HepG2 (cell line): Measurements from ENCODE around the gene STRIP1. TPM values are rescaled to one million over a fixed set of nuclear protein-coding genes. Genes with fewer than 3 reads are reported as not detected.
A peak's percentile ranks its signal among the peaks of the same experiment; 100 is the strongest.

Experiments
- ATAC-seq: fragments of 200-7000 bp; cut with Tn5 transposase; 3 replicates; pipeline ENCODE4 v1.9.1; 2020; ENCODE audit warnings: mild to moderate bottlenecking, moderate library complexity
- BruUV-seq: library from RNA; stranded (reverse); fragments of 400-500 nt; replicated peaks from 2 replicates; lab custom pipeline; 2021; lab: Mats Ljungman, UMichigan
- CTCF ChIA-PET: fragments of 300-600 bp; formaldehyde crosslinking; extraction: SDS; loops from one replicate; lab custom pipeline; 2021; ENCODE audit warnings: low total read pairs, inconsistent platforms, low intra/inter-chr PET ratio; lab: Yijun Ruan, JAX
- POLR2A ChIA-PET: fragments of 350-600 bp; sonication (Branson Sonifier 250); formaldehyde crosslinking; loops from one replicate; lab custom pipeline; 2020; ENCODE audit warnings: antibody characterized with exemption, inconsistent platforms; lab: Yijun Ruan, JAX
- DNase-seq: peaks from one replicate; pipeline ENCODE4 v3.0.0-alpha.2; 2015; ENCODE audit warnings: low spot score
- FAIRE-seq: peaks from 3 replicates; lab custom pipeline; 2011; peaks lifted over from hg19 to GRCh38; lab: Jason Lieb, UNC
- H2AFZ ChIP-seq: one replicate; pipeline ENCODE4 v1.6.1; 2011; ENCODE audit warnings: low read length, inconsistent platforms
- H3K27ac ChIP-seq: fragments of 300-600 bp; 3 replicates; pipeline ENCODE4 v1.8.0; 2011; ENCODE audit warnings: mixed run types, mild to moderate bottlenecking, mixed read lengths, low read length, inconsistent platforms; ENCODE audit not compliant: insufficient read depth; ENCODE audit errors: extremely low read length
- H3K27me3 ChIP-seq, 2 experiments: fragments of 200-600 bp in 1 of 2; 2 replicates in 1 of 2; 3 replicates in 1 of 2; pipeline versions ENCODE4 v1.6.0 to v1.8.0; 2011; ENCODE audit warnings: low read length in 2 of 2, mild to moderate bottlenecking in 2 of 2, moderate library complexity in 2 of 2, inconsistent platforms in 1 of 2; ENCODE audit not compliant: insufficient read depth in 2 of 2, control insufficient read depth in 1 of 2
- H3K36me3 ChIP-seq, 2 experiments: fragments of 200-600 bp in 1 of 2; replicated peaks in 1 of 2; 2 replicates in 1 of 2; 3 replicates in 1 of 2; pipeline versions ENCODE4 v1.5.1 to v1.8.0; 2011; ENCODE audit warnings: low read length in 2 of 2, inconsistent platforms in 1 of 2; ENCODE audit not compliant: insufficient read depth in 2 of 2, control insufficient read depth in 1 of 2
- H3K4me1 ChIP-seq: 2 replicates; pipeline ENCODE4 v1.5.1; 2012; ENCODE audit warnings: low read length, inconsistent platforms; ENCODE audit not compliant: insufficient read depth
- H3K4me2 ChIP-seq: 2 replicates; pipeline ENCODE4 v1.6.0; 2011; ENCODE audit warnings: low read depth, low read length, inconsistent platforms
- H3K4me3 ChIP-seq, 3 experiments: fragments of 200-600 bp in 1 of 3; sonication (generic), shearing (Covaris generic) in 1 of 3; replicated peaks in 1 of 3; 2 replicates each; pipeline ENCODE4 v1.5.1; 2011 to 2016; ENCODE audit warnings: low read length in 3 of 3, inconsistent platforms in 2 of 3, low read depth in 2 of 3, mild to moderate bottlenecking in 2 of 3, control low read depth in 1 of 3, mixed read lengths in 1 of 3; ENCODE audit not compliant: insufficient read depth in 1 of 3
- H3K79me2 ChIP-seq: one replicate; pipeline ENCODE4 v1.6.1; 2011; ENCODE audit warnings: low read length, inconsistent platforms; ENCODE audit not compliant: insufficient read depth
- H3K9ac ChIP-seq: 2 replicates; pipeline ENCODE4 v1.6.0; 2011; ENCODE audit warnings: mild to moderate bottlenecking, low read depth, low read length, inconsistent platforms; ENCODE audit not compliant: insufficient read depth
- H3K9me3 ChIP-seq: 2 replicates; pipeline ENCODE4 v1.5.1; 2012; ENCODE audit warnings: mild to moderate bottlenecking, low read length
- H4K20me1 ChIP-seq: 2 replicates; pipeline ENCODE4 v1.6.0; 2011; ENCODE audit warnings: inconsistent platforms, mild to moderate bottlenecking, low read length, moderate library complexity; ENCODE audit not compliant: insufficient read depth
- AKNA ChIP-seq: sonication (generic); formaldehyde crosslinking; IDR thresholded peaks from 2 replicates; pipeline ENCODE4 v1.4.0; 2020; ENCODE audit warnings: missing genetic modification reagents, borderline replicate concordance
- CCDC6 ChIP-seq: sonication (generic); formaldehyde crosslinking; IDR thresholded peaks from 2 replicates; pipeline ENCODE4 v1.8.1; 2022; ENCODE audit warnings: mild to moderate bottlenecking, missing genetic modification reagents, moderate library complexity
- HDAC6 ChIP-seq: fragments of 200-600 bp; sonication (generic); IDR thresholded peaks from 2 replicates; pipeline ENCODE4 v1.7.0; 2017; ENCODE audit warnings: mild to moderate bottlenecking, antibody characterized with exemption, low read length, low read depth
- RFXANK ChIP-seq: IDR thresholded peaks from 2 replicates; pipeline ENCODE4 v1.6.1; 2016
- ZBTB25 ChIP-seq: IDR thresholded peaks from 2 replicates; pipeline ENCODE4 v1.6.1; 2018; ENCODE audit warnings: missing genetic modification reagents
- ZFY ChIP-seq: sonication (generic); formaldehyde crosslinking; IDR thresholded peaks from 2 replicates; pipeline ENCODE4 v1.4.0; 2020; ENCODE audit warnings: missing genetic modification reagents
- ZNF776 ChIP-seq: sonication (generic); formaldehyde crosslinking; IDR thresholded peaks from 2 replicates; pipeline ENCODE4 v1.4.0; 2020; ENCODE audit warnings: mild to moderate bottlenecking, missing genetic modification reagents
- WGBS: methylation state at CpG from one replicate; pipeline ENCODE4 v1.1.6; 2017; ENCODE audit warnings: low lambda C conversion rate; 5-methylcytosine and 5-hydroxymethylcytosine counted together
- in situ Hi-C: cut with HindIII; loops from 2 replicates; pipeline ENCODE4 v1.10.0; 2017; ENCODE audit warnings: low pct_unique_long_range_greater_than_20kb; ENCODE audit not compliant: extremely low pct_ligation_motif_present
- intact Hi-C: fragments of 100-400 bp; cut with micrococcal nuclease; formaldehyde crosslinking; loops from one replicate; pipeline ENCODE4 v1.10.0; 2022; ENCODE audit not compliant: unreplicated experiment
- polyA plus RNA-seq, 8 experiments: library from polyadenylated mRNA; depleted of rRNA in 3 of 8; stranded (reverse) in 7 of 8; unstranded in 1 of 8; fragments of >200 nt; fragmentation: Illumina TruSeq in 4 of 8; extraction: Trizol in 4 of 8; gene quantifications; 2 replicates each; pipeline versions ENCODE4 v1.2.1 to v1.2.3, GENCODE V29; 2011 to 2016; ENCODE audit warnings: low read depth in 4 of 8, missing spikeins in 1 of 8, mixed read lengths in 1 of 8; ENCODE audit not compliant: insufficient read depth in 1 of 8
- total RNA-seq, 5 experiments: library from RNA; depleted of rRNA; stranded (reverse); fragments of >200 nt; fragmentation: Illumina TruSeq; extraction: Trizol; gene quantifications; 2 replicates each; pipeline ENCODE4 v1.2.3, GENCODE V29; 2016; ENCODE audit warnings: low read depth in 1 of 5
- TF ChIP-seq, protein P1 (sequence below): sonication (generic); formaldehyde crosslinking; IDR thresholded peaks from 2 replicates; pipeline ENCODE4 v1.4.0; 2020; ENCODE audit warnings: missing genetic modification reagents

The STRIP1 gene
- total and polyA plus RNA-seq, 2 of the 13 experiments (the other 11 are each of a cell fraction or from before 2014, with no cell fraction given), result 20.9 to 27.9 TPM

- no peak for TF ChIP-seq ZFY (CRISPR knock-in tag)
- no peak for TF ChIP-seq ZNF776 (CRISPR knock-in tag)
- TF ChIP-seq AKNA, result no peak
- TF ChIP-seq RFXANK (CRISPR knock-in tag), result no peak
Measured at GRCh38 chr1:110083061-110083865, 48.8 kb downstream of the STRIP1 start (continued).

GRCh38 chr1:110083866-110084226, 49.4 kb downstream of the STRIP1 start:
- ChIA-PET POLR2A (no interaction called here), CTCF (no interaction called here)
- no peaks in the 10 kb centered on the region for H4K20me1 ChIP-seq
- H3K27ac ChIP-seq, result no peak overlapping the region
- intact Hi-C loops (no loop called here), in situ Hi-C loops (no loop called here)
- peaks cover 7% of the 10 kb centered on the region; the same call in 1 of the 2 replicates for H3K4me1 ChIP-seq
- DNase-seq, result no peak
- no peaks in the 10 kb centered on the region for H3K79me2 ChIP-seq
- H3K36me3 ChIP-seq, result no peaks in the 10 kb centered on the region
- peaks cover 3 to 55% of the 10 kb centered on the region in 2 experiments; a peak in 3 of 5 replicates for H3K27me3 ChIP-seq
- WGBS, result 76% methylated on average over 37 of the region's 37 CpGs
- H3K4me2 ChIP-seq, result no peak overlapping the region
- ATAC-seq, result no peak
- BruUV-seq, result no TSS peak
- no peak overlapping the region for H3K4me3 ChIP-seq
- TF ChIP-seq CCDC6 (CRISPR knock-in tag) (no peak), ZBTB25 (CRISPR knock-in tag) (no peak), HDAC6 (no peak)
- TF ChIP-seq, protein P1, sequence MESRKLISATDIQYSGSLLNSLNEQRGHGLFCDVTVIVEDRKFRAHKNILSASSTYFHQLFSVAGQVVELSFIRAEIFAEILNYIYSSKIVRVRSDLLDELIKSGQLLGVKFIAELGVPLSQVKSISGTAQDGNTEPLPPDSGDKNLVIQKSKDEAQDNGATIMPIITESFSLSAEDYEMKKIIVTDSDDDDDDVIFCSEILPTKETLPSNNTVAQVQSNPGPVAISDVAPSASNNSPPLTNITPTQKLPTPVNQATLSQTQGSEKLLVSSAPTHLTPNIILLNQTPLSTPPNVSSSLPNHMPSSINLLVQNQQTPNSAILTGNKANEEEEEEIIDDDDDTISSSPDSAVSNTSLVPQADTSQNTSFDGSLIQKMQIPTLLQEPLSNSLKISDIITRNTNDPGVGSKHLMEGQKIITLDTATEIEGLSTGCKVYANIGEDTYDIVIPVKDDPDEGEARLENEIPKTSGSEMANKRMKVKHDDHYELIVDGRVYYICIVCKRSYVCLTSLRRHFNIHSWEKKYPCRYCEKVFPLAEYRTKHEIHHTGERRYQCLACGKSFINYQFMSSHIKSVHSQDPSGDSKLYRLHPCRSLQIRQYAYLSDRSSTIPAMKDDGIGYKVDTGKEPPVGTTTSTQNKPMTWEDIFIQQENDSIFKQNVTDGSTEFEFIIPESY (CRISPR knock-in tag), result peak; percentile 15; the same call in 1 of the 2 replicates
- TF ChIP-seq, all 625 proteins: peak for 1
- Histone ChIP-seq H3K9me3 (no peaks in the 10 kb centered on the region), H3K9ac (no peak overlapping the region), H2AFZ (no peak overlapping the region)
- FAIRE-seq, result no peak
